ENCODE measurements around the gene OR1C1.
"Not testable (repeated sequence)": the region's sequence is repeated elsewhere in the genome, so short reads cannot be mapped to it uniquely, and the experiment has no call there.

Gene OR1C1, protein sequence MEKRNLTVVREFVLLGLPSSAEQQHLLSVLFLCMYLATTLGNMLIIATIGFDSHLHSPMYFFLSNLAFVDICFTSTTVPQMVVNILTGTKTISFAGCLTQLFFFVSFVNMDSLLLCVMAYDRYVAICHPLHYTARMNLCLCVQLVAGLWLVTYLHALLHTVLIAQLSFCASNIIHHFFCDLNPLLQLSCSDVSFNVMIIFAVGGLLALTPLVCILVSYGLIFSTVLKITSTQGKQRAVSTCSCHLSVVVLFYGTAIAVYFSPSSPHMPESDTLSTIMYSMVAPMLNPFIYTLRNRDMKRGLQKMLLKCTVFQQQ

DNA sequence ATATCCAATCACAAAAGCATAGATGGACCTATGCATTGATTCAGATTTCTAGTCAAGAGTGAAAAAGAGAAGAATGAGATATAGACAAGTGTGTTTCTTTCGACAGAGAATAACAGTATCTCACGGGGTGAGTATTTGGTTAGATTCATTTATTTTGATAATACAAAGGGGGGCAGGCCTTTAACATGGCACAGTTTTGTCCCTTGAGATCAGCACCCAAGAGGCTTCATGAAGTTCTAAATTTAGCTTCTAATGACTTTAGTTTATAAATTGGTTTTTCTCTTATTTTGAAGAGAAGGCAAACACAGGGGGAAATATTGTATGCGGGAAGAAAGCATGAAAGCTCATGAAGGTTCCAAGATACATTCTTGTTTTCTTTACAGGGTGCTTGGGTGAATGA is at the start of gene OR1C1:
TSS of gene OR1C1 (minus strand) at position 101 of the 400 bp plus-strand sequence. CDS start 2,150 bp downstream, outside the sequence.
- DNase-seq, result no peak

DNA sequence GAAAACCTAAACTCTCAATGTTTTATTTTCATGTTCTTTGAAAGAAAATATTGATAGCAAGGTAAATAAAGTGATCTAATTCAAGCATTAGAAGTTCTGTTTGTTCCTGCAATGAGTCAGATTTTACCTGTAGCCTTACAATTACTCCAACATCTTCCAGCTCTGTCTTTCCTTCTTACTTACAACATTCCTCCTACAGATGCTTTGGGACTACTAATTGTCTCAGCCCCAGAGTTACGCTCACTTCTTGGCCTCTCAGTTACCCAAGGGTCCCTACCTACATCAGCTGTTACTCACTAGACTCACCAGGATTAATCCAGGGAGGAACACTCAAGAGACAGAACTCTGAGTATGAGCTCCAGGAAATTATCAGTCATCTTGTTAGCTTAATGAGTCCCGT is 37.2 kb upstream of the OR1C1 start:
- no peak for DNase-seq

DNA sequence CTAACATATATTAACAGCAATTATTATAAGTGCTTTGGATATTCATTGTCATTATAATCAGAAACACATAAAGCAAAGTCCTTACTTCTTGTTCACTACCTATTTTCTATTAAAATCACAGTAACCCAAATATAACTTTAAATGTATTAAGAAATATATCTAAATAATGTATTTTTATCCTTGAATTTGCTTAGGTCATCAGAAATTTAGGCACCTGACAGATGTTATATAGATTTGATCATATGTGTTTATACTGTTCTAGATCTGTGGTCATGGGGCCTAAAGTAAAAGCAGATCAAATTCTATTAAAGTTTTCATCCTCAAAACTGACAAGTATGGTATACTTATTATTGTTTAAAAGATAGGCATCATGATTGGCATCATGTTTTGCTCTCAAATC is 9.2 kb upstream of the OR1C1 start:
- DNase-seq, result no peak

DNA sequence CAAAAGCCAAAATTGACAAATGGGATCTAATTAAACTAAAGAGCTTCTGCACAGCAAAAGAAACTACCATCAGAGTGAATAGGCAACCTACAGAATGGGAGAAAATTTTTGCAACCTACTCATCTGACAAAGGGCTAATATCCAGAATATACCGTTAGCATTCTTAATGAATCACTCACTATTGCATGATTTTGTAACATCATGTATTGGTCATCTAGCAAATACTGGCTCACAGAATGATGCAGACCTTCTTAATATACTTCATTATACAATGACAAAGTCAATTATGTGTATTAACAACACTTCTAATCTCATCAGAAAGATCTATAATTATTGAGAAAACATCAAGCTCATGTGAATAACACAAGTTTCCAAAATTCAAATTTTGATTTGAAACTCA is 6.0 kb downstream of the OR1C1 start:
- DNase-seq, result not testable (repeated sequence)

DNA sequence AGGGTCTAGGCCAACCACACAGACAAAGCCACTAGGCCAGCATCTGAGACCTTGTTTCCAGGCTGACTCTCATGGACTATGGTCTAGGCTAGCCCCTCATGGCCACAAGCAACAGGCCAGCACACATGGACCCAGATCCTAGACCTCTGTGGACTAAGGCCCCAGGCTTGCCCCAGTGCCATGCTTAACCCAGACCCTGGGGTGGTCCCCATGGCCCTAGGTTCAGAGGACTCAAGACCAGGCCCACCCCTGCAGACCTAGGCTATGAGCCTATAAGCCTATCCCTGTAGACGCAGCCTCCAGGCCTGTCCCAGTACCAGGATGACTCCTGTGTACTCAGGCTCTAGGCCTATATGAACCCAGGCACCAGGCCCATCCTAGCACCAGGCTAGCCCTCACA is 10.5 kb downstream of the OR1C1 start:
- DNase-seq, result no peak

DNA sequence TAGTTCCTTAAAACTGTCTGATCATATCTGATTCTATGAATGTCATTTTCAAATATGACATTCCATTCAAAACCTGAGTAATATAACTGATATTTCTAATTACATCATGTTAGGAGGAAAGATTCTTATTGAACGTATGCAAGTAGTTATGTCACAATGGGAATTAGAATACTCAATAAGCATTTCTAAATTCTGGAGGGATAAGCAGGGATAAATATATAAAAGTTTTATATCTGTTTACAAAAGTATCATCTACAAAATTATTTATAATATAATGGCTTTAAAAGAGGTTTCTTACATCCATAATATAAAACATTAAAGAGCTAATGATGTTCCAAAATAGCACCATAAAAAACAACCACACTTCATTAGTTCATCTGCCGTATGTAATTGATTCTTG is 12.3 kb downstream of the OR1C1 start, which contains the start of gene OR14A2:
TSS of gene OR14A2 (minus strand) at position 101 of the 400 bp plus-strand sequence.
- DNase-seq, result no peak

DNA sequence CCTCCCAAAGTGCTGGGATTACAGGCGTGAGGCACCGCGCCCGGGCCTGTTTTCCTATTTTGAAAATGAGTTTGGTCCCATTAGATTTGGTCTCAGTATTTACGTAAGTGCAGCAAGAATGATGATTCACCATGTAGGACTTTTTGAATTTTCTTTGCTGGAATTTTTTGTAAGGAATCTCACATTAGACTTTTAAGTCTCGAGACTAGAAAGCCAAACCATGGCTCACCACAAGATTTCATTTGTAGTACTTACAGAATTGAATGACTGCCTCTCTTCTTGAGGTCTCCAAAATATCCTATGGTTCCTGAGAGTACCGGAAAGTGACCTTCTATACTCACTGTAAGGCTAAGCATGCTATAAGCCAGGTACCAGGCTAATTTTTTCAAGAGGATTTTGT is 12.7 kb downstream of the OR1C1 start:
- no peak for DNase-seq

DNA sequence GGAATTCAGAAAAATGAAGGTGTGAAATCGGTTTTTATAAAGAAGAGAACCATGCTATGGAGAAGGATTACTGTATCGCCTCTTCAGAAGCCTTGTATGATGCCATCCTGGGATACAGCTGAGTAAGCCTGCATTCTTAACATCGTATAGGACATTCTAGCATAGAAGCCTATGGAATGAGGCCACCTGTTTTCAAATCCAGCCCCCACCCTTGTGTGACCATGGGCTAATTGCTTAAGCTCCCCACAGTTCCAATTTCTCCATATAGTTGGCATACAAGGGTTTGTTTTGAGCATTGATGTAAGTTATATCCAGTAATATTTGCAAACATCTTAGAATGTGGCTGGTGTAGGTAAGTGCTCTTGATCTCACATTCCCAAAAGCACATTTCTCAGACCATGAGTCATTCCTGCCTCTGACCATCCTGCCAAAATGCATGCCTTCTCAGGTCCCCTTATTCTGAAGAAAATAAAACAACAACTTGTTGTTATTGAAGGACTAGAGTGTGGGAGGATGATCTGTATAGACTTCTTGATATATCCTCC is 13.9 kb downstream of the OR1C1 start:
- no peak for DNase-seq

DNA sequence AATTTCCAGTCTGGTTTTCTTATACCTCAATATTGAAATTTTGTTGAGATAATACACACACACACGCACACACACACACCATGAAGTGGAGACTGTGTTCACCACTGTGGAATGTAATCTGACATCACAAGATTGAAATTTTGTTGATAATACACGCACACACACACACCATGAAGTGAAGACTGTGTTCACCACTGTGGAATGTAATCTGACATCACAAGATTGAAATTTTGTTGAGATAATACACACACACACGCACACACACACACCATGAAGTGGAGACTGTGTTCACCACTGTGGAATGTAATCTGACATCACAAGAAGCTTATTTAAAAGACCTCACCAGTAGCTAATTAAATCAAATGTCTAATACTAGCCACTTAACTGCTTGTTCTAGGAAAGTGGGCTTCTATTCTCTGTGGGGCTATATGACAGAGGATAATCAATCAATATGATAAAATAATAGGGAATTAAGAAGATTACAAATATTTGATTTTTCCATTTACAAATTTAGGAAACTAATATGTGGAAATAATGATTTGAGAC is 18.1 kb downstream of the OR1C1 start:
- DNase-seq, result not testable (repeated sequence)

DNA sequence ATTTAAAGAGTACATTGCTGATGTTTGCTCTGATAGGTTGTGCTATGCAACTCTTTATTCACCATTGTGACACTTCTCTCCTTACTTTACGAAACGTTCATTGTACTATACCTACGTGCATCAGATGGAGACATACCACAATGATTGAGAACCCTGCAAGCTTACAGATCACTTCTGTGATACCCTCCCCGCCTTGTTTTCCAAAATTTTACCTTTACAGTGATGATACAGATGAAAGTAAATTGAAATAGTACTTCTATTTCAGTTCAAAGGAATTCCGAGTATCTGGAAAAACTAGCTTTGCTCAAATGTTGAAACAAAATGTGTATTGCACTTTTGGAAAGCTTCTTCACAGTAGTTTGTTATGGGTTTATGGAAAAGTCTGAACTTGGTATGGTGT is 18.6 kb downstream of the OR1C1 start:
- no peak for DNase-seq

DNA sequence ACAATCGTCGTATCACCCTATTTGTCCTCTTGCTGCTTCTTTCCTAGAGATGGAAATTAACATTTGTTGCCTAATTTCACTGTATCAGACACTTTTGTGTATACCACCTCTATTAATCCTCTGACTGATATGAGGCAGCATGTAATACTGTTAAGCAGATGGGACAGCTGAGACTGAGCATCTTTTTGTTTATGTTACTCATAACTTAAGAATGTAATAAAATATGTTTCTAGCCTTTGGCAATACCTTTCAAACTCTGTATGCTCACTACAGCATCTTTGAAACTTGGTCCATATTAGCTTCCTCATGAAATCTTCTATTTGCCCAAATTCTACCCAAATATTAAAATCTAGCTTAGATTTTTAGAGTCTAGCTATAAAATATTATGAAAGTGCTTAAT is 19.6 kb downstream of the OR1C1 start:
- no peak for DNase-seq

DNA sequence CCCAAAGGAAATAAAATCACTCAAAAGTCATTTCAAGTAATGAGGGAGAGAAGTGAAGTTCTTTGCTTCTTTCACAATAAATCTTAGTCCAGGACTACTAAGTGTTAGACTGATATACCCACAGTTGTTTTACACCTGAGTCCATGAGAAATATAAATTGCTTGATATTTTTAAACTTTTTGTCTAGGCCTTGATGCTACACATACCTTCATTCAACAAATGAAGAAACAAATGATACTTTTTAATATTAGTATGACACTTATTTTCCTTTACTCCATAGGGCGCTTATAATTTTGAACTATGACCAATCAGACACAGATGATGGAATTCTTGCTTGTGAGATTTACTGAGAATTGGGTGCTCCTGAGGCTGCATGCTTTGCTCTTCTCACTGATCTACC is 22.0 kb downstream of the OR1C1 start, which contains the start of gene OR14K1:
TSS of gene OR14K1 (plus strand) at position 301 of the 400 bp plus-strand sequence. CDS start at position 301, 0 bp downstream.
- DNase-seq, result no peak

DNA sequence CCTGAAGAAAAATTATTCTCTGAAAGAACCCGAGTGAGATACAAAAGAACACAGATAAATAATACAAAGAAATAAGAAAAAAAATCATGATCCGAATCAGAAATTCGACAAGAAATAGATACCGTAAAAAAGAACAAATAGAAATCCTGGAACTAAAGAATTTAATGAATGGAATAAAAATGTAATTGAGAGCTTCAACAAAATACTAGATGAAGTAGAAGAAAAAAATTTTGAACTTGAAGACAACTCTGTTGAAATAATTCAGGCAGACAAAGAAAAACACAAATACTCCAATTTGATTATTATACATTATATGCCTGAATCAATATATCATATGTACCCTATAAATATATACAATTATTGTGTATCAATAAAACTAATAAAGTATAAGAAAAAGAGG is 39.1 kb downstream of the OR1C1 start:
- DNase-seq, result no peak

DNA sequence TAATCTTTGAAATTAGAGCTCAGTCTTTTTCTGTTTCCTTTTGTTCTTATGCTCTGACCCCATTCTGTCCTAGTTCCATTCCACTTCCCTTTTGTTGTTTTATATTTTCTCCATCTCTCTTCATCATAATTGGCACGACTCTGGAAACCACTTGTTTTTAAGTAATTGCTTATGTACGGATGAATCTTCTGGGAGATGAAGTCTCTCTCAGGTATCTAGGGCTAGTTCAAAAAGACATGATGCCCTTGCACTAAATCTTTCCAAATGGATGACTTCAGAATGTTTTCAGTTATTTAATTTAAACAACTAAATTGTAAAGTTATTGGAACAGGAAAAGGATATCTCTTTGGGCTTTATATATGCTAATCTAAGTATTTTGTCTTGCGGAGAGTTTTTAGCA is 43.8 kb downstream of the OR1C1 start, which contains the start of gene OR6F1:
TSS of gene OR6F1 (minus strand) at position 101 of the 400 bp plus-strand sequence. CDS start 3,891 bp downstream, outside the sequence.
- DNase-seq, result no peak

DNA sequence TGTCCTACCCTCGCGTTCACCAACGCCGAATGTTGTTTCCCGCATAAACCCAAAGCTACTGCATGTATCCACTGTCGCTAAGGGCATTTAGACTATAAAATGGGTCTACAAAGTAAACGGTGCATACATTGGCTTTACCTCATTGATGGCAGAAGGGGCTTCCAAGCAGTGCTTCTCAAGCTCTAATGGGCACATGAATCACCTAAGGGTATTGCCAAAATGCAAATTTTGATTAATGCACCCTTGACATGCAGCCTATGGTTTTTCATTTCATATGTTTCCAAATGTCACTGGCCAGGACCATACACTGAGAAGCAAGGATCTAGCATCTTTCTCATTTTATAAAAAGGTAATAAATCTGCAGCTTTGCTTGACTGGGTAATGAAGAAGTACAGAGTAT is 46.6 kb downstream of the OR1C1 start:
- DNase-seq, result no peak

DNA sequence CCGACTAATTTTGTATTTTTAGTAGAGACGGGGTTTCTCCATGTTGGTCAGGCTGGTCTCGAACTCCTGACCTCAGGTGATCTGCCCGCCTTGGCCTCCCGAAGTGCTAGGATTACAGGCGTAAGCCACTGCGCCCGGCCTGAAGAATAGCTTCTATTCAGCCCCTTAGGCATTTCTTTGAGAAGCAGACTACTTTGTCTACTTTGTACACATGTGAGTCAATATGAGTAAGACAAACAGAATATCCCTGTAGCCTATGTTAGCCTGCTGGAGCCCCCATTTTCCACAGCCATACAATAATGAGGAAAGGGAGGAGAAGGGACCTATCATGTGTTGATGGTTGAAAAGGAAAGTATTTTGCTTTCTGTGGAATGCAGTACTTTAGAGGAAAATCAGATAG is 49.7 kb downstream of the OR1C1 start:
- not testable (repeated sequence) for DNase-seq
